ENCODE results near the gene FCER1G.
A peak's percentile ranks its signal among the peaks of the same experiment; 100 is the strongest.

FCER1G gene

GRCh38 chr1:161198897-161199431 lies 16.1 kb upstream of the FCER1G start, which contains the start of gene ADAMTS4:
ADAMTS4 (minus strand) TSS chr1:161199054; CDS start chr1:161198627, 427 bp downstream.
- no peaks in the 10 kb centered on the region for H3K9me3 ChIP-seq (ENCODE audit: control insufficient read depth, low read depth, low read length)
- H3K4me1 ChIP-seq (ENCODE audit: control insufficient read depth, low read depth, low read length) = peaks cover 50% of the 10 kb centered on the region
- peak within 1 kb of the TSS; percentile 19 for H3K9ac ChIP-seq (ENCODE audit: low read length)
- peaks cover 6% of the 10 kb centered on the region for H3K36me3 ChIP-seq (ENCODE audit: control insufficient read depth, low read depth, low read length)
- no peak within 1 kb of the TSS for H3K27ac ChIP-seq (ENCODE audit: low read length)
- H3K27me3 ChIP-seq (ENCODE audit: control insufficient read depth, insufficient read depth, low read length) = no peaks in the 10 kb centered on the region
- H3K4me3 ChIP-seq (ENCODE audit: low read length) = peak within 1 kb of the TSS; percentile 31

- H3K4me1 ChIP-seq (ENCODE audit: control insufficient read depth, low read depth, low read length) = peaks cover 50% of the 10 kb centered on the region
- H3K36me3 ChIP-seq (ENCODE audit: control insufficient read depth, low read depth, low read length) = peaks cover 12% of the 10 kb centered on the region
- H3K27ac ChIP-seq (ENCODE audit: low read length) = no peak overlapping the region
- no peak overlapping the region for H3K4me3 ChIP-seq (ENCODE audit: low read length)
- H3K9ac ChIP-seq (ENCODE audit: low read length) = peak overlapping the region; percentile 19
- H3K27me3 ChIP-seq (ENCODE audit: control insufficient read depth, insufficient read depth, low read length) = no peaks in the 10 kb centered on the region
- H3K9me3 ChIP-seq (ENCODE audit: control insufficient read depth, low read depth, low read length) = no peaks in the 10 kb centered on the region
These were observed 15.5 kb upstream of the FCER1G start for GRCh38 chr1:161199506-161200139.

GRCh38 chr1:161200421-161200991 lies 14.6 kb upstream of the FCER1G start:
- H3K36me3 ChIP-seq (ENCODE audit: control insufficient read depth, low read depth, low read length) = peaks cover 8% of the 10 kb centered on the region
- H3K4me1 ChIP-seq (ENCODE audit: control insufficient read depth, low read depth, low read length) = peaks cover 50% of the 10 kb centered on the region
- H3K27ac ChIP-seq (ENCODE audit: low read length) = peak overlapping the region; percentile 45
- no peaks in the 10 kb centered on the region for H3K27me3 ChIP-seq (ENCODE audit: control insufficient read depth, insufficient read depth, low read length)
- H3K9me3 ChIP-seq (ENCODE audit: control insufficient read depth, low read depth, low read length) = no peaks in the 10 kb centered on the region
- H3K4me3 ChIP-seq (ENCODE audit: low read length) = no peak overlapping the region
- H3K9ac ChIP-seq (ENCODE audit: low read length) = peak overlapping the region; percentile 92

GRCh38 chr1:161200992-161201835 lies 13.9 kb upstream of the FCER1G start:
- H3K27me3 ChIP-seq (ENCODE audit: control insufficient read depth, insufficient read depth, low read length) = no peaks in the 10 kb centered on the region
- peak overlapping the region; percentile 92 for H3K9ac ChIP-seq (ENCODE audit: low read length)
- H3K27ac ChIP-seq (ENCODE audit: low read length) = peak overlapping the region; percentile 45
- H3K4me1 ChIP-seq (ENCODE audit: control insufficient read depth, low read depth, low read length) = peaks cover 50% of the 10 kb centered on the region
- H3K36me3 ChIP-seq (ENCODE audit: control insufficient read depth, low read depth, low read length) = peaks cover 9% of the 10 kb centered on the region
- H3K4me3 ChIP-seq (ENCODE audit: low read length) = peak overlapping the region; percentile 97
- H3K9me3 ChIP-seq (ENCODE audit: control insufficient read depth, low read depth, low read length) = no peaks in the 10 kb centered on the region

GRCh38 chr1:161201836-161202712 lies 13.0 kb upstream of the FCER1G start, which contains the start of gene NDUFS2:
NDUFS2 (plus strand) TSS chr1:161202367; CDS start chr1:161202386, 19 bp downstream.
- no peaks in the 10 kb centered on the region for H3K27me3 ChIP-seq (ENCODE audit: control insufficient read depth, insufficient read depth, low read length)
- H3K27ac ChIP-seq (ENCODE audit: low read length) = peak within 1 kb of the TSS; percentile 77
- H3K4me3 ChIP-seq (ENCODE audit: low read length) = peak within 1 kb of the TSS; percentile 97
- H3K36me3 ChIP-seq (ENCODE audit: control insufficient read depth, low read depth, low read length) = peaks cover 18% of the 10 kb centered on the region
- H3K4me1 ChIP-seq (ENCODE audit: control insufficient read depth, low read depth, low read length) = peaks cover 44% of the 10 kb centered on the region
- no peaks in the 10 kb centered on the region for H3K9me3 ChIP-seq (ENCODE audit: control insufficient read depth, low read depth, low read length)
- H3K9ac ChIP-seq (ENCODE audit: low read length) = peak within 1 kb of the TSS; percentile 92

GRCh38 chr1:161206411-161207140 lies 8.5 kb upstream of the FCER1G start:
- no peaks in the 10 kb centered on the region for H3K27me3 ChIP-seq (ENCODE audit: control insufficient read depth, insufficient read depth, low read length)
- H3K9ac ChIP-seq (ENCODE audit: low read length) = no peak overlapping the region
- no peaks in the 10 kb centered on the region for H3K9me3 ChIP-seq (ENCODE audit: control insufficient read depth, low read depth, low read length)
- H3K4me1 ChIP-seq (ENCODE audit: control insufficient read depth, low read depth, low read length) = peaks cover 6% of the 10 kb centered on the region
- no peak overlapping the region for H3K27ac ChIP-seq (ENCODE audit: low read length)
- H3K36me3 ChIP-seq (ENCODE audit: control insufficient read depth, low read depth, low read length) = peaks cover 48% of the 10 kb centered on the region
- no peak overlapping the region for H3K4me3 ChIP-seq (ENCODE audit: low read length)

GRCh38 chr1:161207173-161207572 lies 7.9 kb upstream of the FCER1G start:
- Histone ChIP-seq H3K4me3 (ENCODE audit: low read length) (no peak overlapping the region), H3K9ac (ENCODE audit: low read length) (no peak overlapping the region), H3K27ac (ENCODE audit: low read length) (no peak overlapping the region), H3K9me3 (ENCODE audit: control insufficient read depth, low read depth, low read length) (no peaks in the 10 kb centered on the region), H3K4me1 (ENCODE audit: control insufficient read depth, low read depth, low read length) (peaks cover 3% of the 10 kb centered on the region), H3K27me3 (ENCODE audit: control insufficient read depth, insufficient read depth, low read length) (no peaks in the 10 kb centered on the region), H3K36me3 (ENCODE audit: control insufficient read depth, low read depth, low read length) (peaks cover 54% of the 10 kb centered on the region)

- peaks cover 71% of the 10 kb centered on the region for H3K36me3 ChIP-seq (ENCODE audit: control insufficient read depth, low read depth, low read length)
- no peak overlapping the region for H3K4me3 ChIP-seq (ENCODE audit: low read length)
- H3K9ac ChIP-seq (ENCODE audit: low read length) = no peak overlapping the region
- no peaks in the 10 kb centered on the region for H3K27me3 ChIP-seq (ENCODE audit: control insufficient read depth, insufficient read depth, low read length)
- H3K27ac ChIP-seq (ENCODE audit: low read length) = no peak overlapping the region
- H3K9me3 ChIP-seq (ENCODE audit: control insufficient read depth, low read depth, low read length) = no peaks in the 10 kb centered on the region
- peaks cover 3% of the 10 kb centered on the region for H3K4me1 ChIP-seq (ENCODE audit: control insufficient read depth, low read depth, low read length)
These were observed 5.2 kb upstream of the FCER1G start for GRCh38 chr1:161209790-161210409.

- no peaks in the 10 kb centered on the region for H3K27me3 ChIP-seq (ENCODE audit: control insufficient read depth, insufficient read depth, low read length)
These were observed 726 bp upstream of the FCER1G start for GRCh38 chr1:161214369-161214768.

More at GRCh38 chr1:161214369-161214768, 726 bp upstream of the FCER1G start:
- Histone ChIP-seq H3K9me3 (ENCODE audit: control insufficient read depth, low read depth, low read length) (no peaks in the 10 kb centered on the region), H3K27ac (ENCODE audit: low read length) (no peak overlapping the region), H3K4me1 (ENCODE audit: control insufficient read depth, low read depth, low read length) (peaks cover 16% of the 10 kb centered on the region), H3K9ac (ENCODE audit: low read length) (no peak overlapping the region), H3K36me3 (ENCODE audit: control insufficient read depth, low read depth, low read length) (peaks cover 53% of the 10 kb centered on the region), H3K4me3 (ENCODE audit: low read length) (no peak overlapping the region)

Data from iPS-18a (cell line).